Smooth muscle cell of the brain vasculature (primary cell): ENCODE measurements around the gene PLXDC2.

Source experiments
- DNase-seq: peaks from one replicate; pipeline ENCODE4 v3.0.0-alpha.2; 2012; ENCODE audit warnings: low read depth, low spot score

Gene PLXDC2

GRCh38 chr10:19911886-19912285, 95.7 kb downstream of the PLXDC2 start:
- no peak for DNase-seq

GRCh38 chr10:19913987-19914386, 97.8 kb downstream of the PLXDC2 start:
- DNase-seq: no peak

GRCh38 chr10:19915125-19915524, 98.9 kb downstream of the PLXDC2 start:
- DNase-seq: no peak

- no peak for DNase-seq
These were observed 99.6 kb downstream of the PLXDC2 start for GRCh38 chr10:19915816-19916215.

- DNase-seq: no peak
These were observed 101.7 kb downstream of the PLXDC2 start for GRCh38 chr10:19917751-19918478.

GRCh38 chr10:19918794-19919193, 102.6 kb downstream of the PLXDC2 start:
- no peak for DNase-seq

- no peak for DNase-seq
These were observed 103.4 kb downstream of the PLXDC2 start for GRCh38 chr10:19919671-19920070.

- DNase-seq: no peak
These were observed 104.0 kb downstream of the PLXDC2 start for GRCh38 chr10:19920075-19920726.

- DNase-seq: no peak
These were observed 105.3 kb downstream of the PLXDC2 start for GRCh38 chr10:19921300-19922140.

GRCh38 chr10:19922236-19922963, 106.2 kb downstream of the PLXDC2 start:
- DNase-seq: no peak

- no peak for DNase-seq
These were observed 108.8 kb downstream of the PLXDC2 start for GRCh38 chr10:19925064-19925463.

- DNase-seq: no peak
These were observed 112.7 kb downstream of the PLXDC2 start for GRCh38 chr10:19928936-19929335.

GRCh38 chr10:19929506-19930140, 113.4 kb downstream of the PLXDC2 start:
- DNase-seq: no peak

- DNase-seq: no peak
These were observed 115.0 kb downstream of the PLXDC2 start for GRCh38 chr10:19930936-19931893.

GRCh38 chr10:19931894-19932590, 115.8 kb downstream of the PLXDC2 start:
- no peak for DNase-seq

GRCh38 chr10:19932806-19933371, 116.7 kb downstream of the PLXDC2 start:
- DNase-seq: no peak

- DNase-seq: no peak
These were observed 117.5 kb downstream of the PLXDC2 start for GRCh38 chr10:19933772-19934171.

- DNase-seq: no peak
These were observed 118.9 kb downstream of the PLXDC2 start for GRCh38 chr10:19935176-19935575.

- DNase-seq: no peak
These were observed 120.1 kb downstream of the PLXDC2 start for GRCh38 chr10:19936289-19936688.
